ENCODE results near the gene TSPAN9. TPM values are rescaled to one million over a fixed set of nuclear protein-coding genes. Genes with fewer than 3 reads are reported as not detected.

Gene TSPAN9
- total RNA-seq, 1 experiment from 2014 or later = 13.2 TPM

- no peak overlapping the region for H3K9ac ChIP-seq (ENCODE audit: low read length)
- POLR2A ChIA-PET = no interaction called here
- H3K9me2 ChIP-seq (ENCODE audit: insufficient read depth) = no peaks in the 10 kb centered on the region
- no TSS peak for BruUV-seq (replicated peaks)
- intact Hi-C loops (cut with micrococcal nuclease) = loop anchor here (5.0 kb wide), 1 partner anchor 103 kb away; no protein-coding TSS in a partner anchor
- no peak overlapping the region for H2AFZ ChIP-seq (ENCODE audit: low read depth, low read length, poor library complexity, severe bottlenecking)
- no peak overlapping the region for H3K4me3 ChIP-seq (replicated peaks in 1 of 2; ENCODE audit: low read depth in 1 of 2, low read length in 2 of 2)
- no peak for TF ChIP-seq EGR1 (IDR thresholded peaks at IDR 0.05; ENCODE audit: low read depth)
- no peak for TF ChIP-seq ZBTB33 (IDR thresholded peaks at IDR 0.05; ENCODE audit: extremely low read depth, insufficient replicate concordance, low read length)
- TF ChIP-seq, protein P1, sequence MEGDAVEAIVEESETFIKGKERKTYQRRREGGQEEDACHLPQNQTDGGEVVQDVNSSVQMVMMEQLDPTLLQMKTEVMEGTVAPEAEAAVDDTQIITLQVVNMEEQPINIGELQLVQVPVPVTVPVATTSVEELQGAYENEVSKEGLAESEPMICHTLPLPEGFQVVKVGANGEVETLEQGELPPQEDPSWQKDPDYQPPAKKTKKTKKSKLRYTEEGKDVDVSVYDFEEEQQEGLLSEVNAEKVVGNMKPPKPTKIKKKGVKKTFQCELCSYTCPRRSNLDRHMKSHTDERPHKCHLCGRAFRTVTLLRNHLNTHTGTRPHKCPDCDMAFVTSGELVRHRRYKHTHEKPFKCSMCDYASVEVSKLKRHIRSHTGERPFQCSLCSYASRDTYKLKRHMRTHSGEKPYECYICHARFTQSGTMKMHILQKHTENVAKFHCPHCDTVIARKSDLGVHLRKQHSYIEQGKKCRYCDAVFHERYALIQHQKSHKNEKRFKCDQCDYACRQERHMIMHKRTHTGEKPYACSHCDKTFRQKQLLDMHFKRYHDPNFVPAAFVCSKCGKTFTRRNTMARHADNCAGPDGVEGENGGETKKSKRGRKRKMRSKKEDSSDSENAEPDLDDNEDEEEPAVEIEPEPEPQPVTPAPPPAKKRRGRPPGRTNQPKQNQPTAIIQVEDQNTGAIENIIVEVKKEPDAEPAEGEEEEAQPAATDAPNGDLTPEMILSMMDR (IDR thresholded peaks at IDR 0.05 in 2 of 3, conservative IDR thresholded peaks at IDR 0.05 in 1 of 3; ENCODE audit: borderline replicate concordance in 1 of 3, insufficient read depth in 1 of 3, low read depth in 2 of 3, low read length in 2 of 3) = no peak
- TF ChIP-seq ZNF274 (IDR thresholded peaks at IDR 0.05; ENCODE audit: low read depth, low read length) = no peak
- H3K4me1 ChIP-seq (ENCODE audit: control insufficient read depth in 1 of 2, insufficient read depth in 2 of 2, low read length in 2 of 2) = no peaks in the 10 kb centered on the region; a peak in 1 of 4 replicates
- H4K20me1 ChIP-seq (ENCODE audit: insufficient read depth) = no peaks in the 10 kb centered on the region
- H3K9me3 ChIP-seq (ENCODE audit: control insufficient read depth in 1 of 2, insufficient read depth in 1 of 2, low read depth in 1 of 2, low read length in 2 of 2) = no peaks in the 10 kb centered on the region
- RAD21 ChIA-PET (ENCODE audit: low non-redundant PET in 1 of 2, low total read pairs in 2 of 2, uncharacterized antibody in 2 of 2, unreplicated experiment in 2 of 2) = no interaction called here
- H3K79me2 ChIP-seq (ENCODE audit: insufficient read depth, low read length) = no peaks in the 10 kb centered on the region
- no peak overlapping the region for H3K27ac ChIP-seq (ENCODE audit: low read depth, low read length)
- CTCF ChIA-PET = no interaction called here
- DNase-seq (ENCODE audit: low read depth, low spot score) (no peak), ATAC-seq (no peak)
- H3K36me3 ChIP-seq (ENCODE audit: control insufficient read depth in 1 of 2, insufficient read depth in 2 of 2, low read length in 2 of 2) = no peaks in the 10 kb centered on the region
- H3K27me3 ChIP-seq (ENCODE audit: insufficient read depth, low read length) = no peaks in the 10 kb centered on the region
- H3K4me2 ChIP-seq (ENCODE audit: low read length) = no peak overlapping the region
Observed at GRCh38 chr12:3259973-3260372, 182.8 kb downstream of the TSPAN9 start.

Data from HCT116 (cell line).